Measurements from ENCODE around the gene COP1. TPM values are rescaled to one million over a fixed set of nuclear protein-coding genes. Genes with fewer than 3 reads are reported as not detected.

The COP1 gene
- total RNA-seq, 2 experiments from 2014 or later: 41.7 to 48.3 TPM

DNA sequence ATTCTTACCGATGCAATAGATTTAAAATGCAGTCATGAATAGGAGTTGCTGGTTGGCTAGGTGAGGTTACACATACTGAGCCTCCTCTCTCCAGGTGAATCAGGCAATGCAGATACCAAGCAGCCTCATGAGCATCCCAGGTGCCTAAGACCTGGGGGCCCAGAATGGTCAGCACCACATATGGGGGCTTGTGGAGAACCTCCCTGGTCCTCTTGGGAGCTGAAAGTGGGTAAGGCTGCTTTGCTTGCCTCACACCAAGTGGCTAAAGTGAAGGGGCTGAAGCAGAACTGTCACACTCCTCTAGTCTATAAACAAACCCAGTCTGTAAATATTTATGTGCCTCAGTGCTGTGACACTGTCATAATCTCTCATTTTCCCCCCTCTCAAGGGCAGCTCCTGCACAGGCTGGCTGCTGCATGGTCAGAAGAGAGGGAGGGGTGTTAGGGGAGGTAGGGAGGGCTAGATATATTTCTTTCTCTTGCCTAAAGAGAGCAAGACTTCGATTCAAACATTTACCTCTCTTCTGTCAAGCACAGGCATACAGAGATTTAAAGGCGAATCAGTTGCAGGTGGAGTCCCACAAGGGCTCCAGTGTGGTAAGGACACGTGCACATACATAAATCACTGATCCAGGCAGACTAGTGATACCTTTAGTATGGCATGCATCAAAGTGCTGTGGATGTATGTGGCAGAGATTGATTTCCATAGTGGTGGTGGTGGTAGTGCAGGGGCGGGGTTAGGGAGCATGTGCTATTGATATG lies 305.8 kb downstream of the COP1 start:
- Mint-ChIP-seq H3K27me3 (ENCODE audit: low read depth) (no peaks in the 10 kb centered on the region), H3K4me3 (no peak overlapping the region), H3K4me1 (ENCODE audit: low read depth) (no peaks in the 10 kb centered on the region), H3K27ac (no peak overlapping the region), H3K36me3 (ENCODE audit: low read depth) (no peaks in the 10 kb centered on the region), H3K9me3 (ENCODE audit: insufficient read depth) (no peaks in the 10 kb centered on the region)
- DNase-seq (no peak), ATAC-seq (no peak)
- ChIA-PET CTCF (no interaction called here), POLR2A (no interaction called here)

DNA sequence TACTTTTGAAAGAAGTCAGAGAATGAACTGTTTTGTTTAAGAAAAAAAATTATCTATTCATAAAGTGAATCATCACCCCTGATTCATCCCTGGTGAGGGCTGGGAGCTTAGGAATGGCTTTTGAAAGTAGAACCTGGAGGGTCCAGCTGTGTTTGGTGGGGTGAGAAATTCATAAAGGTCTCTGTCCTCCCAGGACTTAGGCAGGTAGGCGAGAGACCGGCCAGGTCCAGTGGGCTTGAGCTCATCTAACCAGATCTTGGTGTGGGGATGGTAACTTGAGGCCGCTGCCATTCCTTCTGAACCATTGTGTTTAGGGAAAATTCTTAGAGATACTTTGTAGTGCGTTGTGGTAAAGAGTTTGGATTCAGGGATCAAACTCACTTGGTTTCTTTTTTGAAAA lies 306.9 kb downstream of the COP1 start:
- H3K4me3 Mint-ChIP-seq: no peak overlapping the region

DNA sequence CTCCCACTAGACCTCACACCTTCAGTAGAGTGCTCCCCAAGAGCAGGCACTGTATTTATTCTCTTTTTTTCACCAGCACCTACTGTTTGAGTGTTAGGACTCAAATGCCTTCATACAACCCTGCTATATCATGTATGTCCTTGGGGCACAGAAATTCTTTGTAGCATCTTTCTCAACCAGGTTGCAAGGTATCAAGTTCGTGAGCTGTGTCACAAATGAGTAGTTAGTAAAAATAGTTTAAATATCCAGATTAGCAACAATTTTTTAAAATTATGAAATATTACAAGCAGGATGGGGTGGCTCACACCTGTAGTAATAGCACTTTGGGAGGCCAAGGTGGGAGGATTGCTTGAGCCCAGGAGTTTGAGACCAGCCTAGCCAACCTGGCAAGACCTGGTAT lies 311.1 kb downstream of the COP1 start:
- H3K36me3 Mint-ChIP-seq (ENCODE audit: low read depth): no peaks in the 10 kb centered on the region
- DNase-seq (no peak), ATAC-seq (no peak)
- H3K4me1 Mint-ChIP-seq (ENCODE audit: low read depth): no peaks in the 10 kb centered on the region
- no peak overlapping the region for H3K4me3 Mint-ChIP-seq
- H3K9me3 Mint-ChIP-seq (ENCODE audit: insufficient read depth): no peaks in the 10 kb centered on the region
- no peaks in the 10 kb centered on the region for H3K27me3 Mint-ChIP-seq (ENCODE audit: low read depth)
- no peak overlapping the region for H3K27ac Mint-ChIP-seq
- ChIA-PET POLR2A (no interaction called here), CTCF (no interaction called here)

More for the DNA sequence above, 306.9 kb downstream of the COP1 start:
- POLR2A ChIA-PET: no interaction called here
- Mint-ChIP-seq H3K27me3 (ENCODE audit: low read depth) (no peaks in the 10 kb centered on the region), H3K27ac (no peak overlapping the region), H3K9me3 (ENCODE audit: insufficient read depth) (no peaks in the 10 kb centered on the region), H3K36me3 (ENCODE audit: low read depth) (no peaks in the 10 kb centered on the region), H3K4me1 (ENCODE audit: low read depth) (no peaks in the 10 kb centered on the region)
- ATAC-seq: no peak
- DNase-seq: no peak
- CTCF ChIA-PET: no interaction called here

Measured in activated CD8-positive, alpha-beta T cell treated with anti-CD3 and anti-CD28 coated beads, Interleukin-2, amount 10 ng/mL, durations not matched to agents 7 days and 5 days (primary cell).